ENCODE data around the gene MAP2K5.

GRCh38 chr15:67515090-67515489 lies 27.4 kb upstream of the MAP2K5 start:
- no peak for TF ChIP-seq ZNF133 (tag by site-specific recombination; IDR thresholded peaks at IDR 0.05)
- TF ChIP-seq, protein P1, sequence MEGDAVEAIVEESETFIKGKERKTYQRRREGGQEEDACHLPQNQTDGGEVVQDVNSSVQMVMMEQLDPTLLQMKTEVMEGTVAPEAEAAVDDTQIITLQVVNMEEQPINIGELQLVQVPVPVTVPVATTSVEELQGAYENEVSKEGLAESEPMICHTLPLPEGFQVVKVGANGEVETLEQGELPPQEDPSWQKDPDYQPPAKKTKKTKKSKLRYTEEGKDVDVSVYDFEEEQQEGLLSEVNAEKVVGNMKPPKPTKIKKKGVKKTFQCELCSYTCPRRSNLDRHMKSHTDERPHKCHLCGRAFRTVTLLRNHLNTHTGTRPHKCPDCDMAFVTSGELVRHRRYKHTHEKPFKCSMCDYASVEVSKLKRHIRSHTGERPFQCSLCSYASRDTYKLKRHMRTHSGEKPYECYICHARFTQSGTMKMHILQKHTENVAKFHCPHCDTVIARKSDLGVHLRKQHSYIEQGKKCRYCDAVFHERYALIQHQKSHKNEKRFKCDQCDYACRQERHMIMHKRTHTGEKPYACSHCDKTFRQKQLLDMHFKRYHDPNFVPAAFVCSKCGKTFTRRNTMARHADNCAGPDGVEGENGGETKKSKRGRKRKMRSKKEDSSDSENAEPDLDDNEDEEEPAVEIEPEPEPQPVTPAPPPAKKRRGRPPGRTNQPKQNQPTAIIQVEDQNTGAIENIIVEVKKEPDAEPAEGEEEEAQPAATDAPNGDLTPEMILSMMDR (tag by site-specific recombination; IDR thresholded peaks at IDR 0.05), result no peak
- TF ChIP-seq, protein P2, sequence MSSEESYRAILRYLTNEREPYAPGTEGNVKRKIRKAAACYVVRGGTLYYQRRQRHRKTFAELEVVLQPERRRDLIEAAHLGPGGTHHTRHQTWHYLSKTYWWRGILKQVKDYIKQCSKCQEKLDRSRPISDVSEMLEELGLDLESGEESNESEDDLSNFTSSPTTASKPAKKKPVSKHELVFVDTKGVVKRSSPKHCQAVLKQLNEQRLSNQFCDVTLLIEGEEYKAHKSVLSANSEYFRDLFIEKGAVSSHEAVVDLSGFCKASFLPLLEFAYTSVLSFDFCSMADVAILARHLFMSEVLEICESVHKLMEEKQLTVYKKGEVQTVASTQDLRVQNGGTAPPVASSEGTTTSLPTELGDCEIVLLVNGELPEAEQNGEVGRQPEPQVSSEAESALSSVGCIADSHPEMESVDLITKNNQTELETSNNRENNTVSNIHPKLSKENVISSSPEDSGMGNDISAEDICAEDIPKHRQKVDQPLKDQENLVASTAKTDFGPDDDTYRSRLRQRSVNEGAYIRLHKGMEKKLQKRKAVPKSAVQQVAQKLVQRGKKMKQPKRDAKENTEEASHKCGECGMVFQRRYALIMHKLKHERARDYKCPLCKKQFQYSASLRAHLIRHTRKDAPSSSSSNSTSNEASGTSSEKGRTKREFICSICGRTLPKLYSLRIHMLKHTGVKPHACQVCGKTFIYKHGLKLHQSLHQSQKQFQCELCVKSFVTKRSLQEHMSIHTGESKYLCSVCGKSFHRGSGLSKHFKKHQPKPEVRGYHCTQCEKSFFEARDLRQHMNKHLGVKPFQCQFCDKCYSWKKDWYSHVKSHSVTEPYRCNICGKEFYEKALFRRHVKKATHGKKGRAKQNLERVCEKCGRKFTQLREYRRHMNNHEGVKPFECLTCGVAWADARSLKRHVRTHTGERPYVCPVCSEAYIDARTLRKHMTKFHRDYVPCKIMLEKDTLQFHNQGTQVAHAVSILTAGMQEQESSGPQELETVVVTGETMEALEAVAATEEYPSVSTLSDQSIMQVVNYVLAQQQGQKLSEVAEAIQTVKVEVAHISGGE (tag by site-specific recombination; conservative IDR thresholded peaks at IDR 0.05; ENCODE audit: low read depth), result no peak
- TF ChIP-seq SALL2 (tag by site-specific recombination; IDR thresholded peaks at IDR 0.05; ENCODE audit: borderline replicate concordance), result no peak
- no peak for TF ChIP-seq ZNF777 (tag by site-specific recombination; IDR thresholded peaks at IDR 0.05; ENCODE audit: borderline replicate concordance)
- TF ChIP-seq ZNF76 (tag by site-specific recombination; IDR thresholded peaks at IDR 0.05; ENCODE audit: borderline replicate concordance, low read depth), result no peak
- TF ChIP-seq KLF16 (tag by site-specific recombination; IDR thresholded peaks at IDR 0.05), result no peak
- TF ChIP-seq YY1 (tag by site-specific recombination; IDR thresholded peaks at IDR 0.05), result no peak
- TF ChIP-seq ZNF23 (tag by site-specific recombination; IDR thresholded peaks at IDR 0.05; ENCODE audit: borderline replicate concordance), result no peak
